ENCODE measurements around the gene TTC5.

GRCh38 chr14:20328705-20329104 is 23.0 kb upstream of the TTC5 start:
- TF ChIP-seq, protein P1, sequence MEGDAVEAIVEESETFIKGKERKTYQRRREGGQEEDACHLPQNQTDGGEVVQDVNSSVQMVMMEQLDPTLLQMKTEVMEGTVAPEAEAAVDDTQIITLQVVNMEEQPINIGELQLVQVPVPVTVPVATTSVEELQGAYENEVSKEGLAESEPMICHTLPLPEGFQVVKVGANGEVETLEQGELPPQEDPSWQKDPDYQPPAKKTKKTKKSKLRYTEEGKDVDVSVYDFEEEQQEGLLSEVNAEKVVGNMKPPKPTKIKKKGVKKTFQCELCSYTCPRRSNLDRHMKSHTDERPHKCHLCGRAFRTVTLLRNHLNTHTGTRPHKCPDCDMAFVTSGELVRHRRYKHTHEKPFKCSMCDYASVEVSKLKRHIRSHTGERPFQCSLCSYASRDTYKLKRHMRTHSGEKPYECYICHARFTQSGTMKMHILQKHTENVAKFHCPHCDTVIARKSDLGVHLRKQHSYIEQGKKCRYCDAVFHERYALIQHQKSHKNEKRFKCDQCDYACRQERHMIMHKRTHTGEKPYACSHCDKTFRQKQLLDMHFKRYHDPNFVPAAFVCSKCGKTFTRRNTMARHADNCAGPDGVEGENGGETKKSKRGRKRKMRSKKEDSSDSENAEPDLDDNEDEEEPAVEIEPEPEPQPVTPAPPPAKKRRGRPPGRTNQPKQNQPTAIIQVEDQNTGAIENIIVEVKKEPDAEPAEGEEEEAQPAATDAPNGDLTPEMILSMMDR (IDR thresholded peaks at IDR 0.05) = no peak
- TF ChIP-seq EP300 (IDR thresholded peaks at IDR 0.05) = no peak
